H9 (cell line): ENCODE results near the gene ZMYND11. TPM values are rescaled to one million over a fixed set of nuclear protein-coding genes. Genes with fewer than 3 reads are reported as not detected.

Source experiments
- DNase-seq: peaks from one replicate; pipeline ENCODE4 v3.0.0-alpha.2; 2017
- H2AFZ ChIP-seq: one replicate; pipeline ENCODE4 v1.6.1; 2013; ENCODE audit warnings: mild to moderate bottlenecking, low read length, control low read depth, moderate library complexity
- H2AK5ac ChIP-seq: 2 replicates; pipeline ENCODE4 v1.6.1; 2013; ENCODE audit warnings: low read length, control low read depth, mixed read lengths; ENCODE audit not compliant: insufficient read length
- H2BK120ac ChIP-seq: one replicate; pipeline ENCODE4 v1.6.1; 2013; ENCODE audit warnings: low read depth, mild to moderate bottlenecking, low read length, control low read depth, inconsistent platforms; ENCODE audit not compliant: poor library complexity, severe bottlenecking
- H2BK12ac ChIP-seq: 2 replicates; pipeline ENCODE4 v1.6.1; 2013; ENCODE audit warnings: low read length, control low read depth, mixed read lengths, low read depth; ENCODE audit not compliant: insufficient read length
- H2BK15ac ChIP-seq: 2 replicates; pipeline ENCODE4 v1.6.1; 2013; ENCODE audit warnings: low read depth, low read length, control low read depth
- H2BK20ac ChIP-seq: one replicate; pipeline ENCODE4 v1.6.1; 2013; ENCODE audit warnings: low read depth, mild to moderate bottlenecking, low read length, control low read depth, inconsistent platforms; ENCODE audit not compliant: poor library complexity, severe bottlenecking
- H2BK5ac ChIP-seq: 2 replicates; pipeline ENCODE4 v1.6.1; 2013; ENCODE audit warnings: low read length, control low read depth, mixed read lengths; ENCODE audit not compliant: insufficient read length
- H3K14ac ChIP-seq: 2 replicates; pipeline ENCODE4 v1.6.1; 2013; ENCODE audit warnings: low read length, control low read depth; ENCODE audit not compliant: insufficient read depth
- H3K18ac ChIP-seq: 2 replicates; pipeline ENCODE4 v1.6.1; 2013; ENCODE audit warnings: low read depth, mild to moderate bottlenecking, mixed read lengths, low read length, control low read depth; ENCODE audit not compliant: insufficient read length
- H3K23ac ChIP-seq: 2 replicates; pipeline ENCODE4 v1.6.1; 2013; ENCODE audit warnings: low read length, control low read depth, mixed read lengths, low read depth; ENCODE audit not compliant: insufficient read length
- H3K23me2 ChIP-seq: 2 replicates; pipeline ENCODE4 v1.6.1; 2013; ENCODE audit warnings: low read depth, mild to moderate bottlenecking, mixed read lengths, low read length, control low read depth; ENCODE audit not compliant: insufficient read length, poor library complexity, severe bottlenecking
- H3K27ac ChIP-seq: 2 replicates; pipeline ENCODE4 v1.5.1; 2013; ENCODE audit warnings: low read length, control low read depth, mixed read lengths, low read depth; ENCODE audit not compliant: insufficient read length
- H3K27me3 ChIP-seq: 2 replicates; pipeline ENCODE4 v1.6.1; 2013; ENCODE audit warnings: low read length, control low read depth, inconsistent platforms; ENCODE audit not compliant: insufficient read depth
- H3K4ac ChIP-seq: 2 replicates; pipeline ENCODE4 v1.6.1; 2013; ENCODE audit warnings: low read depth, mild to moderate bottlenecking, control low read depth, inconsistent platforms, low read length, moderate library complexity
- H3K4me1 ChIP-seq: 2 replicates; pipeline ENCODE4 v1.6.1; 2013; ENCODE audit warnings: low read length, control low read depth, inconsistent platforms; ENCODE audit not compliant: insufficient read depth
- H3K4me2 ChIP-seq: 2 replicates; pipeline ENCODE4 v1.6.1; 2013; ENCODE audit warnings: low read length, control low read depth, mixed read lengths; ENCODE audit not compliant: insufficient read length, insufficient read depth
- H3K56ac ChIP-seq: 2 replicates; pipeline ENCODE4 v1.6.1; 2013; ENCODE audit warnings: low read depth, mild to moderate bottlenecking, mixed read lengths, low read length, control low read depth; ENCODE audit not compliant: insufficient read length
- H3K79me1 ChIP-seq: 2 replicates; pipeline ENCODE4 v1.6.1; 2013; ENCODE audit warnings: low read depth, mild to moderate bottlenecking, moderate library complexity, low read length, control low read depth, inconsistent platforms; ENCODE audit not compliant: insufficient read depth, poor library complexity, severe bottlenecking
- H3K79me2 ChIP-seq: 2 replicates; pipeline ENCODE4 v1.6.1; 2013; ENCODE audit warnings: low read length, control low read depth, inconsistent platforms; ENCODE audit not compliant: insufficient read depth
- H3K9ac ChIP-seq: 2 replicates; pipeline ENCODE4 v1.6.1; 2013; ENCODE audit warnings: low read length, control low read depth, mixed read lengths; ENCODE audit not compliant: insufficient read length; ENCODE audit errors: extremely low read depth
- H3K9me3 ChIP-seq: one replicate; pipeline ENCODE4 v1.6.1; 2013; ENCODE audit warnings: low read depth, low read length, inconsistent platforms; ENCODE audit not compliant: control insufficient read depth
- H3T11ph ChIP-seq: one replicate; pipeline ENCODE4 v1.6.1; 2013; ENCODE audit warnings: mild to moderate bottlenecking, low read length, control low read depth, inconsistent platforms
- H4K20me1 ChIP-seq: one replicate; pipeline ENCODE4 v1.6.1; 2013; ENCODE audit not compliant: control insufficient read depth, insufficient read length, insufficient read depth
- H4K5ac ChIP-seq: 2 replicates; pipeline ENCODE4 v1.6.1; 2013; ENCODE audit warnings: low read depth, mild to moderate bottlenecking, mixed read lengths, low read length, control low read depth; ENCODE audit not compliant: insufficient read length
- H4K8ac ChIP-seq: replicated peaks from 2 replicates; pipeline ENCODE4 v1.6.1; 2013; ENCODE audit warnings: low read length, control low read depth, mixed read lengths, low read depth; ENCODE audit not compliant: insufficient read length
- H4K91ac ChIP-seq: 2 replicates; pipeline ENCODE4 v1.6.1; 2013; ENCODE audit warnings: low read depth, mild to moderate bottlenecking, moderate library complexity, mixed read lengths, low read length, control low read depth; ENCODE audit not compliant: insufficient read length
- H3K27ac Mint-ChIP-seq, 3 experiments: 2 replicates in 2 of 3; 3 replicates in 1 of 3; pipeline ENCODE4 v1.8.0; 2020 to 2021; ENCODE audit warnings: mixed read lengths in 3 of 3, mild to moderate bottlenecking in 1 of 3, moderate library complexity in 1 of 3
- H3K27me3 Mint-ChIP-seq: 2 replicates; pipeline ENCODE4 v1.8.0; 2021; ENCODE audit warnings: low read depth, mild to moderate bottlenecking, moderate library complexity, mixed read lengths
- H3K36me3 Mint-ChIP-seq, 3 experiments: 2 replicates in 2 of 3; 3 replicates in 1 of 3; pipeline ENCODE4 v1.8.0; 2020 to 2021; ENCODE audit warnings: low read depth in 3 of 3, mixed read lengths in 3 of 3; ENCODE audit not compliant: insufficient read depth in 1 of 3
- H3K4me1 Mint-ChIP-seq, 2 experiments: 2 replicates each; pipeline ENCODE4 v1.8.0; 2020; ENCODE audit warnings: mixed read lengths in 2 of 2
- H3K4me3 Mint-ChIP-seq, 2 experiments: 2 replicates in 1 of 2; 3 replicates in 1 of 2; pipeline ENCODE4 v1.8.0; 2020 to 2021; ENCODE audit warnings: mild to moderate bottlenecking in 2 of 2, mixed read lengths in 2 of 2, moderate library complexity in 1 of 2
- H3K9me3 Mint-ChIP-seq, 2 experiments: 2 replicates in 1 of 2; 3 replicates in 1 of 2; pipeline ENCODE4 v1.8.0; 2020; ENCODE audit warnings: mild to moderate bottlenecking in 2 of 2, mixed read lengths in 2 of 2, moderate library complexity in 1 of 2
- WGBS: extraction: QIAGEN DNeasy Blood & Tissue Kit; methylation state at CpG from one replicate; pipeline ENCODE4 v1.1.7; 2013; ENCODE audit warnings: missing lambda C conversion rate, low lambda C conversion rate, mixed read lengths; ENCODE audit not compliant: insufficient read length; ENCODE audit errors: extremely low coverage; 5-methylcytosine and 5-hydroxymethylcytosine counted together
- total RNA-seq: library from RNA; stranded (reverse); gene quantifications from 2 replicates; pipeline ENCODE4 v1.2.1, GENCODE V29; 2021
- TF ChIP-seq, protein P1 (sequence below): fragments of 200-600 bp; sonication (generic); conservative IDR thresholded peaks from 3 replicates; pipeline ENCODE4 v1.8.0; 2021; ENCODE audit warnings: antibody characterized with exemption, mild to moderate bottlenecking

ZMYND11 gene
- total RNA-seq, 1 experiment from 2014 or later, result 33.7 TPM

- Histone ChIP-seq H3K18ac (no peak overlapping the region), H2BK12ac (no peak overlapping the region), H3K4me1 (peaks cover 2% of the 10 kb centered on the region; the same call in 1 of the 2 replicates), H3K14ac (no peak overlapping the region), H4K8ac (no peak overlapping the region), H2AK5ac (no peak overlapping the region), H3K23ac (no peak overlapping the region), H2BK5ac (no peak overlapping the region), H3K4me2 (no peak overlapping the region), H3K9ac (no peak overlapping the region), H2BK120ac (no peak overlapping the region), H4K91ac (no peak overlapping the region), H2BK20ac (no peak overlapping the region), H3K79me1 (no peaks in the 10 kb centered on the region), H3K4ac (no peak overlapping the region), H3K27me3 (no peaks in the 10 kb centered on the region), H3K56ac (no peak overlapping the region), H3K79me2 (no peaks in the 10 kb centered on the region), H2AFZ (no peak overlapping the region), H4K5ac (no peak overlapping the region), H4K20me1 (no peaks in the 10 kb centered on the region), H2BK15ac (no peak overlapping the region), H3K27ac (no peak overlapping the region), H3T11ph (no peak overlapping the region), H3K23me2 (peaks cover 4% of the 10 kb centered on the region), H3K9me3 (no peaks in the 10 kb centered on the region)
- no CpG with 5 or more reads among the region's 9 CpGs for WGBS
- no peaks in the 10 kb centered on the region for H3K9me3 Mint-ChIP-seq
- H3K27ac Mint-ChIP-seq, result peak overlapping the region in 1 of 3 experiments; percentile 66; a peak in 1 of 7 replicates
- peaks cover 2 to 13% (median 6%) of the 10 kb centered on the region in 3 experiments; a peak in 6 of 7 replicates for H3K36me3 Mint-ChIP-seq
- H3K27me3 Mint-ChIP-seq, result no peaks in the 10 kb centered on the region
- no peak overlapping the region for H3K4me3 Mint-ChIP-seq
- TF ChIP-seq, protein P1, sequence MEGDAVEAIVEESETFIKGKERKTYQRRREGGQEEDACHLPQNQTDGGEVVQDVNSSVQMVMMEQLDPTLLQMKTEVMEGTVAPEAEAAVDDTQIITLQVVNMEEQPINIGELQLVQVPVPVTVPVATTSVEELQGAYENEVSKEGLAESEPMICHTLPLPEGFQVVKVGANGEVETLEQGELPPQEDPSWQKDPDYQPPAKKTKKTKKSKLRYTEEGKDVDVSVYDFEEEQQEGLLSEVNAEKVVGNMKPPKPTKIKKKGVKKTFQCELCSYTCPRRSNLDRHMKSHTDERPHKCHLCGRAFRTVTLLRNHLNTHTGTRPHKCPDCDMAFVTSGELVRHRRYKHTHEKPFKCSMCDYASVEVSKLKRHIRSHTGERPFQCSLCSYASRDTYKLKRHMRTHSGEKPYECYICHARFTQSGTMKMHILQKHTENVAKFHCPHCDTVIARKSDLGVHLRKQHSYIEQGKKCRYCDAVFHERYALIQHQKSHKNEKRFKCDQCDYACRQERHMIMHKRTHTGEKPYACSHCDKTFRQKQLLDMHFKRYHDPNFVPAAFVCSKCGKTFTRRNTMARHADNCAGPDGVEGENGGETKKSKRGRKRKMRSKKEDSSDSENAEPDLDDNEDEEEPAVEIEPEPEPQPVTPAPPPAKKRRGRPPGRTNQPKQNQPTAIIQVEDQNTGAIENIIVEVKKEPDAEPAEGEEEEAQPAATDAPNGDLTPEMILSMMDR, result no peak
- H3K4me1 Mint-ChIP-seq, result peaks cover 9 to 10% of the 10 kb centered on the region in 2 experiments
- DNase-seq, result no peak
Observed at GRCh38 chr10:279232-279631, 144.0 kb downstream of the ZMYND11 start.
